ENCODE data around the gene IQSEC1.

DNA sequence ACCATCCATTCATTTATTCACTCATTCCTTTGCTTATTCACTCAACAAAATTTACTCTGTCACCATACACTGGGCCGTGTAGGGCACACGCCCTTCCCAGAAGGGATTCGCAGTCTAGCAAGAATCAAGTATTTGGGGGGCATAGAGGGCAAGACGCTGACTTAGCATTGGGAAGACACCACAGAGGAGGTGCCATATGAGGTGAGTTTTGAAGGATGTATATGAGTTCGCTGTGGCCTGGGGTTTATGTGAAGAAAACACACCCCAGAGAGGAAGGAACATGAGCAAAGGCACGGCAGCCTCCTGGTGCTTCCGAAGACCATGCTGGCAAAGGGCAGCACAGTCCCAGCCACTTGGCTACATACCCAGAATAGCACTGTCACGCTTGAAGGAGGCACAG, 23.1 kb upstream of the IQSEC1 start:
- TF ChIP-seq POLR2AphosphoS5 (IDR thresholded peaks at IDR 0.05) (no peak), POLR2A (IDR thresholded peaks at IDR 0.05) (no peak)
- TF ChIP-seq, protein P1, sequence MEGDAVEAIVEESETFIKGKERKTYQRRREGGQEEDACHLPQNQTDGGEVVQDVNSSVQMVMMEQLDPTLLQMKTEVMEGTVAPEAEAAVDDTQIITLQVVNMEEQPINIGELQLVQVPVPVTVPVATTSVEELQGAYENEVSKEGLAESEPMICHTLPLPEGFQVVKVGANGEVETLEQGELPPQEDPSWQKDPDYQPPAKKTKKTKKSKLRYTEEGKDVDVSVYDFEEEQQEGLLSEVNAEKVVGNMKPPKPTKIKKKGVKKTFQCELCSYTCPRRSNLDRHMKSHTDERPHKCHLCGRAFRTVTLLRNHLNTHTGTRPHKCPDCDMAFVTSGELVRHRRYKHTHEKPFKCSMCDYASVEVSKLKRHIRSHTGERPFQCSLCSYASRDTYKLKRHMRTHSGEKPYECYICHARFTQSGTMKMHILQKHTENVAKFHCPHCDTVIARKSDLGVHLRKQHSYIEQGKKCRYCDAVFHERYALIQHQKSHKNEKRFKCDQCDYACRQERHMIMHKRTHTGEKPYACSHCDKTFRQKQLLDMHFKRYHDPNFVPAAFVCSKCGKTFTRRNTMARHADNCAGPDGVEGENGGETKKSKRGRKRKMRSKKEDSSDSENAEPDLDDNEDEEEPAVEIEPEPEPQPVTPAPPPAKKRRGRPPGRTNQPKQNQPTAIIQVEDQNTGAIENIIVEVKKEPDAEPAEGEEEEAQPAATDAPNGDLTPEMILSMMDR (IDR thresholded peaks at IDR 0.05) = no peak

Measured in breast epithelium (tissue), 3 donors.